Endodermal cell (in vitro differentiated cells): ENCODE measurements around the gene VBP1. TPM values are rescaled to one million over a fixed set of nuclear protein-coding genes. Genes with fewer than 3 reads are reported as not detected.

Experiments used
- DNase-seq: peaks from one replicate; pipeline ENCODE4 v3.0.0-alpha.2; 2017
- H3K27ac ChIP-seq: 2 replicates; pipeline ENCODE4 v1.5.1; 2013; ENCODE audit warnings: mild to moderate bottlenecking, low read depth, low read length, moderate library complexity
- H3K27me3 ChIP-seq: 2 replicates; pipeline ENCODE4 v1.6.1; 2013; ENCODE audit warnings: mild to moderate bottlenecking, low read length, moderate library complexity; ENCODE audit not compliant: insufficient read depth, control insufficient read depth, poor library complexity, severe bottlenecking
- H3K36me3 ChIP-seq: 2 replicates; pipeline ENCODE4 v1.7.0; 2013; ENCODE audit warnings: mild to moderate bottlenecking, low read length, moderate library complexity; ENCODE audit not compliant: control insufficient read depth, insufficient read depth
- H3K4me1 ChIP-seq: one replicate; pipeline ENCODE4 v1.7.0; 2013; ENCODE audit warnings: low read length; ENCODE audit not compliant: control insufficient read depth, insufficient read depth
- H3K4me3 ChIP-seq: 2 replicates; pipeline ENCODE4 v1.5.1; 2013; ENCODE audit warnings: mild to moderate bottlenecking, low read length, moderate library complexity
- H3K9ac ChIP-seq: 2 replicates; pipeline ENCODE4 v1.6.1; 2013; ENCODE audit warnings: mild to moderate bottlenecking, low read length, moderate library complexity; ENCODE audit not compliant: poor library complexity, severe bottlenecking; ENCODE audit errors: extremely low read depth
- H3K9me3 ChIP-seq: 2 replicates; pipeline ENCODE4 v1.6.1; 2013; ENCODE audit warnings: mild to moderate bottlenecking, low read length, moderate library complexity; ENCODE audit not compliant: control insufficient read depth
- H3K27ac Mint-ChIP-seq: 2 replicates; pipeline ENCODE4 v1.8.0; 2020; ENCODE audit warnings: mixed read lengths
- H3K27me3 Mint-ChIP-seq: 2 replicates; pipeline ENCODE4 v1.8.0; 2021; ENCODE audit warnings: mild to moderate bottlenecking, mixed read lengths; ENCODE audit not compliant: insufficient read depth
- H3K36me3 Mint-ChIP-seq: 2 replicates; pipeline ENCODE4 v1.8.0; 2020; ENCODE audit warnings: low read depth, mixed read lengths
- H3K4me1 Mint-ChIP-seq: 2 replicates; pipeline ENCODE4 v1.8.0; 2020; ENCODE audit warnings: mixed read lengths
- H3K4me3 Mint-ChIP-seq: 2 replicates; pipeline ENCODE4 v1.8.0; 2020; ENCODE audit warnings: mild to moderate bottlenecking, moderate library complexity, mixed read lengths
- H3K9me3 Mint-ChIP-seq: 2 replicates; pipeline ENCODE4 v1.8.0; 2020; ENCODE audit warnings: mild to moderate bottlenecking, mixed read lengths
- CTCF ChIP-seq: fragments of 200-600 bp; sonication (generic); conservative IDR thresholded peaks from 2 replicates; pipeline ENCODE4 v1.5.0; 2021; ENCODE audit warnings: antibody characterized with exemption, mild to moderate bottlenecking
- WGBS, 2 experiments: methylation state at CpG; one replicate each; pipeline versions ENCODE4 v1.1.5 to v1.1.7; 2013; ENCODE audit warnings: missing lambda C conversion rate in 2 of 2, mixed read lengths in 1 of 2; ENCODE audit not compliant: insufficient coverage in 1 of 2, insufficient read length in 1 of 2; 5-methylcytosine and 5-hydroxymethylcytosine counted together
- total RNA-seq, 2 donors: library from RNA; stranded (reverse); fragmentation: NEBNext Ultra II Directional in 1 of 2; extraction: Animal tissue kit (Norgen Biotek cat#: 25700) in 1 of 2; gene quantifications; 2 replicates in 1 of 2; 3 replicates in 1 of 2; pipeline ENCODE4 v1.2.1, GENCODE V29; 2021

The VBP1 gene
- total RNA-seq, 2 donors from 2014 or later: 83.5 to 97.0 TPM

- Histone ChIP-seq H3K4me1 (no peaks in the 10 kb centered on the region), H3K36me3 (no peaks in the 10 kb centered on the region), H3K9ac (no peak overlapping the region), H3K9me3 (no peaks in the 10 kb centered on the region), H3K4me3 (no peak overlapping the region), H3K27me3 (no peaks in the 10 kb centered on the region), H3K27ac (no peak overlapping the region)
- Mint-ChIP-seq H3K27me3 (peaks cover 6% of the 10 kb centered on the region), H3K27ac (no peak overlapping the region), H3K9me3 (peaks cover 72% of the 10 kb centered on the region), H3K4me3 (no peak overlapping the region), H3K36me3 (peaks cover 2% of the 10 kb centered on the region), H3K4me1 (no peaks in the 10 kb centered on the region)
- TF ChIP-seq CTCF: no peak
- 74% methylated on average over 5 of the region's 5 CpGs; no CpG with 5 or more reads in 1 of the 2 experiments for WGBS, 2 experiments
- DNase-seq: no peak
These were observed 27.5 kb upstream of the VBP1 start for GRCh38 chrX:155188786-155189185.

- Histone ChIP-seq H3K27ac (no peak overlapping the region), H3K4me3 (no peak overlapping the region), H3K36me3 (no peaks in the 10 kb centered on the region), H3K9ac (no peak overlapping the region), H3K27me3 (peaks cover 5% of the 10 kb centered on the region), H3K4me1 (peaks cover 3% of the 10 kb centered on the region), H3K9me3 (no peaks in the 10 kb centered on the region)
- no peak overlapping the region for H3K27ac Mint-ChIP-seq
- H3K4me1 Mint-ChIP-seq: peaks cover 10% of the 10 kb centered on the region
- no peak overlapping the region for H3K4me3 Mint-ChIP-seq
- 67% methylated on average over 2 of the region's 3 CpGs; no CpG with 5 or more reads in 1 of the 2 experiments for WGBS, 2 experiments
- no peak for TF ChIP-seq CTCF
- no peak for DNase-seq
- H3K9me3 Mint-ChIP-seq: peaks cover 39% of the 10 kb centered on the region
- no peaks in the 10 kb centered on the region for H3K36me3 Mint-ChIP-seq
- H3K27me3 Mint-ChIP-seq: peaks cover 30% of the 10 kb centered on the region
These were observed 5.1 kb upstream of the VBP1 start for GRCh38 chrX:155211208-155211607.

GRCh38 chrX:155213731-155214130 is 2.5 kb upstream of the VBP1 start:
- H3K9ac ChIP-seq: no peak overlapping the region
- peaks cover 3% of the 10 kb centered on the region for H3K4me1 ChIP-seq
- no peak for DNase-seq
- H3K4me3 ChIP-seq: no peak overlapping the region
- no peak for TF ChIP-seq CTCF
- H3K4me1 Mint-ChIP-seq: peaks cover 17% of the 10 kb centered on the region
- peaks cover 42% of the 10 kb centered on the region for H3K9me3 Mint-ChIP-seq
- WGBS, 2 experiments: 90% methylated on average over 4 of the region's 4 CpGs; no CpG with 5 or more reads in 1 of the 2 experiments
- no peaks in the 10 kb centered on the region for H3K36me3 Mint-ChIP-seq
- H3K27me3 Mint-ChIP-seq: peaks cover 15% of the 10 kb centered on the region
- H3K36me3 ChIP-seq: no peaks in the 10 kb centered on the region
- no peaks in the 10 kb centered on the region for H3K27me3 ChIP-seq
- H3K9me3 ChIP-seq: no peaks in the 10 kb centered on the region
- H3K4me3 Mint-ChIP-seq: no peak overlapping the region
- H3K27ac Mint-ChIP-seq: no peak overlapping the region
- H3K27ac ChIP-seq: no peak overlapping the region
